ENCODE data around the gene FCN2. TPM values are rescaled to one million over a fixed set of nuclear protein-coding genes. Genes with fewer than 3 reads are reported as not detected.

FCN2 gene
- total RNA-seq, 4 donors from 2014 or later = 0.93 to 16.5 TPM; not detected in 2

- WGBS, 2 donors = 84 to 89% methylated on average over 10 to 11 of the region's 13 CpGs
- DNase-seq = no peak
- intact Hi-C loops (cut with DNase I) = no loop called here
These were observed 736 bp upstream of the FCN2 start for GRCh38 chr9:134879664-134880483.

GRCh38 chr9:134881313-134881670 is 682 bp downstream of the FCN2 start:
- TF ChIP-seq POLR2A (IDR thresholded peaks at IDR 0.05) (no peak), CTCF (IDR thresholded peaks at IDR 0.05) (no peak)
- peaks cover 6 to 21% of the 10 kb centered on the region in 2 donors for H3K4me1 ChIP-seq
- no peaks in the 10 kb centered on the region for H3K27me3 ChIP-seq
- no peak for DNase-seq
- intact Hi-C loops (cut with DNase I) = no loop called here
- no peak overlapping the region for H3K4me3 ChIP-seq (replicated peaks in 1 of 3)
- no peaks in the 10 kb centered on the region for H3K36me3 ChIP-seq
- H3K9me3 ChIP-seq = no peaks in the 10 kb centered on the region
- H3K27ac ChIP-seq = no peak overlapping the region
- WGBS, 2 donors = 82 to 88% methylated on average over 8 to 13 of the region's 13 CpGs

More at GRCh38 chr9:134879664-134880483, 736 bp upstream of the FCN2 start:
- H3K9me3 ChIP-seq = no peaks in the 10 kb centered on the region
- no peaks in the 10 kb centered on the region for H3K27me3 ChIP-seq
- no peak for TF ChIP-seq CTCF (IDR thresholded peaks at IDR 0.05)
- no peak for TF ChIP-seq POLR2A (IDR thresholded peaks at IDR 0.05)
- no peak overlapping the region for H3K4me3 ChIP-seq (replicated peaks in 1 of 3)
- H3K36me3 ChIP-seq = no peaks in the 10 kb centered on the region
- H3K27ac ChIP-seq = no peak overlapping the region
- peaks cover 6 to 21% of the 10 kb centered on the region in 2 donors for H3K4me1 ChIP-seq

GRCh38 chr9:134882204-134882785 is 1.7 kb downstream of the FCN2 start:
- Histone ChIP-seq H3K27me3 (no peaks in the 10 kb centered on the region), H3K27ac (no peak overlapping the region), H3K9me3 (no peaks in the 10 kb centered on the region), H3K4me3 (replicated peaks in 1 of 3) (no peak overlapping the region), H3K36me3 (no peaks in the 10 kb centered on the region), H3K4me1 (peaks cover 6 to 21% of the 10 kb centered on the region in 2 donors)
- no peak for DNase-seq
- WGBS, 2 donors = 73 to 94% methylated on average over 2 of the region's 3 CpGs
- TF ChIP-seq CTCF (IDR thresholded peaks at IDR 0.05) = no peak
- no peak for TF ChIP-seq POLR2A (IDR thresholded peaks at IDR 0.05)
- intact Hi-C loops (cut with DNase I) = no loop called here

GRCh38 chr9:134883040-134883782 is 2.6 kb downstream of the FCN2 start:
- H3K9me3 ChIP-seq = no peaks in the 10 kb centered on the region
- peaks cover 6 to 21% of the 10 kb centered on the region in 2 donors for H3K4me1 ChIP-seq
- TF ChIP-seq POLR2A (IDR thresholded peaks at IDR 0.05) (no peak), CTCF (IDR thresholded peaks at IDR 0.05) (no peak)
- intact Hi-C loops (cut with DNase I) = no loop called here
- DNase-seq = no peak
- no peaks in the 10 kb centered on the region for H3K36me3 ChIP-seq
- no peak overlapping the region for H3K27ac ChIP-seq
- 91 to 94% methylated on average over 18 of the region's 18 CpGs for WGBS, 2 donors
- no peaks in the 10 kb centered on the region for H3K27me3 ChIP-seq
- no peak overlapping the region for H3K4me3 ChIP-seq (replicated peaks in 1 of 3)
